ENCODE measurements around the gene IKZF5.

The IKZF5 gene

GRCh38 chr10:122993797-122994336 is 14.7 kb downstream of the IKZF5 start:
- no peak for TF ChIP-seq POU2F2 (IDR thresholded peaks at IDR 0.05; ENCODE audit: low read depth, low read length)
- TF ChIP-seq TAF1 (IDR thresholded peaks at IDR 0.05; ENCODE audit: low read depth, low read length), result no peak
- TF ChIP-seq POLR2A (IDR thresholded peaks at IDR 0.05; ENCODE audit: low read depth, low read length), result no peak
- TF ChIP-seq PAX5 (IDR thresholded peaks at IDR 0.05; ENCODE audit: insufficient read depth, low read length, severe bottlenecking), result no peak
- no peak for TF ChIP-seq SPI1 (IDR thresholded peaks at IDR 0.05; ENCODE audit: low read depth, low read length)
- TF ChIP-seq POLR2AphosphoS5 (IDR thresholded peaks at IDR 0.05; ENCODE audit: low read depth, low read length), result no peak
- DNase-seq (ENCODE audit: insufficient read length, low spot score) (no peak), FAIRE-seq (no peak)

DNA sequence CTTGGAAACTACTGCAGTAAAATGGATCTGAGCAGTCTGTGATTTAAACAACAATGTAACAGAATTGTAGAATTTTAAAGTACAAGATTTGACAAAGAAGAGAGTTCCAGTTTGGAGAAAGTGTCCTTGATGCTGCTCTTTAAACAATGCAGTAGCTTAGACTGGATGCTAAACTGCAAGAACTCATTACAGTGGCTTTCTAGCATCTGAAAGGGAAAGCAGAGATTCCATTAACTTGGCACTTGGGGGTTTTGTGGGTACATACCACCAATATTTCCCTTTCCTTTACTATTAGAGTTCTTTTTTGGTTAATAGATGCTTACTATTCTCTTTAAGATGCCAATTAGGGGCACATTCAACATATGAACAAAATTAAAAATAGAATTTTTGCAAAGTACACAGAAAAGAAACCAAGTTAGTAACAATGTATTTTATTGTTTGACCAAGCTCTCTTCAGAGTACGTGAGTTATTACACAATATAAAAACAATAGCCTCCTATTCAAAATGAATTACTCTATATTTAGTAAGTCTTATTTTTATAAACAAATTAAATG is 16.5 kb downstream of the IKZF5 start:
- no peak for DNase-seq (ENCODE audit: insufficient read length, low spot score)
- no peak for FAIRE-seq
- TF ChIP-seq TAF1 (IDR thresholded peaks at IDR 0.05; ENCODE audit: low read depth, low read length) (no peak), POLR2A (IDR thresholded peaks at IDR 0.05; ENCODE audit: low read depth, low read length) (no peak), POLR2AphosphoS5 (IDR thresholded peaks at IDR 0.05; ENCODE audit: low read depth, low read length) (no peak), POU2F2 (IDR thresholded peaks at IDR 0.05; ENCODE audit: low read depth, low read length) (no peak), SPI1 (IDR thresholded peaks at IDR 0.05; ENCODE audit: low read depth, low read length) (no peak), PAX5 (IDR thresholded peaks at IDR 0.05; ENCODE audit: insufficient read depth, low read length, severe bottlenecking) (no peak)

GRCh38 chr10:122990278-122990677 is 18.3 kb downstream of the IKZF5 start:
- no peak for DNase-seq (ENCODE audit: insufficient read length, low spot score)
- TF ChIP-seq TAF1 (IDR thresholded peaks at IDR 0.05; ENCODE audit: low read depth, low read length), result no peak
- no peak for TF ChIP-seq PAX5 (IDR thresholded peaks at IDR 0.05; ENCODE audit: insufficient read depth, low read length, severe bottlenecking)
- no peak for TF ChIP-seq SPI1 (IDR thresholded peaks at IDR 0.05; ENCODE audit: low read depth, low read length)
- TF ChIP-seq POLR2AphosphoS5 (IDR thresholded peaks at IDR 0.05; ENCODE audit: low read depth, low read length), result no peak
- no peak for TF ChIP-seq POU2F2 (IDR thresholded peaks at IDR 0.05; ENCODE audit: low read depth, low read length)
- no peak for TF ChIP-seq POLR2A (IDR thresholded peaks at IDR 0.05; ENCODE audit: low read depth, low read length)
- no peak for FAIRE-seq

DNA sequence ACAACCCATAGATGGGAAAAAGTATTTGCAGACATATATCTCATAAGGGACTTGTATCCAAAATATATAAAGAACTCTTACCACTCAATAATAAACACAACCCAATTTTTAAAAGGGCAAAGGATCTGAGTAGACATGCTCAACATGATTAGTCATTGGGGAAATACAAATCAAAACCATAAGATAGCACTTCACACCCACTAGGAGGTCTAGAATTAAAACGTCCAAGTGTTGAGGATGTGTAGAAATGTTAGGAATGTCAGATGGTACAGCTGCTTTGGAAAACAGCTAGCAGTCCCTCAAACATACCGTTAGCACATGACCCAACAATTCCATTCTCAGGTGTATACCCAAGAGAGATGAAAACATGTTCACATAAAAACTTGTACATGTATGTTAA is 20.1 kb downstream of the IKZF5 start:
- FAIRE-seq (no peak), DNase-seq (ENCODE audit: insufficient read length, low spot score) (no peak)
- TF ChIP-seq POLR2AphosphoS5 (IDR thresholded peaks at IDR 0.05; ENCODE audit: low read depth, low read length) (no peak), POLR2A (IDR thresholded peaks at IDR 0.05; ENCODE audit: low read depth, low read length) (no peak)

- no peak for DNase-seq (ENCODE audit: insufficient read length, low spot score)
- TF ChIP-seq POLR2AphosphoS5 (IDR thresholded peaks at IDR 0.05; ENCODE audit: low read depth, low read length), result no peak
- TF ChIP-seq PAX5 (IDR thresholded peaks at IDR 0.05; ENCODE audit: insufficient read depth, low read length, severe bottlenecking), result no peak
- no peak for TF ChIP-seq SPI1 (IDR thresholded peaks at IDR 0.05; ENCODE audit: low read depth, low read length)
- TF ChIP-seq TAF1 (IDR thresholded peaks at IDR 0.05; ENCODE audit: low read depth, low read length), result no peak
- no peak for TF ChIP-seq POLR2A (IDR thresholded peaks at IDR 0.05; ENCODE audit: low read depth, low read length)
- TF ChIP-seq POU2F2 (IDR thresholded peaks at IDR 0.05; ENCODE audit: low read depth, low read length), result no peak
- no peak for FAIRE-seq
These were observed 22.3 kb downstream of the IKZF5 start for GRCh38 chr10:122986335-122986734.

GRCh38 chr10:122984708-122985107 is 23.9 kb downstream of the IKZF5 start:
- DNase-seq (ENCODE audit: insufficient read length, low spot score), result no peak
- no peak for FAIRE-seq
- TF ChIP-seq POU2F2 (IDR thresholded peaks at IDR 0.05; ENCODE audit: low read depth, low read length) (no peak), TAF1 (IDR thresholded peaks at IDR 0.05; ENCODE audit: low read depth, low read length) (no peak), POLR2AphosphoS5 (IDR thresholded peaks at IDR 0.05; ENCODE audit: low read depth, low read length) (no peak), POLR2A (IDR thresholded peaks at IDR 0.05; ENCODE audit: low read depth, low read length) (no peak), SPI1 (IDR thresholded peaks at IDR 0.05; ENCODE audit: low read depth, low read length) (no peak), PAX5 (IDR thresholded peaks at IDR 0.05; ENCODE audit: insufficient read depth, low read length, severe bottlenecking) (no peak)

GRCh38 chr10:122983898-122984297 is 24.7 kb downstream of the IKZF5 start:
- FAIRE-seq, result no peak
- DNase-seq (ENCODE audit: insufficient read length, low spot score), result no peak
- no peak for TF ChIP-seq TAF1 (IDR thresholded peaks at IDR 0.05; ENCODE audit: low read depth, low read length)
- no peak for TF ChIP-seq PAX5 (IDR thresholded peaks at IDR 0.05; ENCODE audit: insufficient read depth, low read length, severe bottlenecking)
- no peak for TF ChIP-seq POU2F2 (IDR thresholded peaks at IDR 0.05; ENCODE audit: low read depth, low read length)
- TF ChIP-seq SPI1 (IDR thresholded peaks at IDR 0.05; ENCODE audit: low read depth, low read length), result no peak
- TF ChIP-seq POLR2A (IDR thresholded peaks at IDR 0.05; ENCODE audit: low read depth, low read length), result no peak
- no peak for TF ChIP-seq POLR2AphosphoS5 (IDR thresholded peaks at IDR 0.05; ENCODE audit: low read depth, low read length)

- FAIRE-seq, result peak; percentile 78
- no peak for DNase-seq (ENCODE audit: insufficient read length, low spot score)
- TF ChIP-seq POLR2AphosphoS5 (IDR thresholded peaks at IDR 0.05; ENCODE audit: low read depth, low read length), result no peak
- no peak for TF ChIP-seq POU2F2 (IDR thresholded peaks at IDR 0.05; ENCODE audit: low read depth, low read length)
- no peak for TF ChIP-seq TAF1 (IDR thresholded peaks at IDR 0.05; ENCODE audit: low read depth, low read length)
- no peak for TF ChIP-seq POLR2A (IDR thresholded peaks at IDR 0.05; ENCODE audit: low read depth, low read length)
- TF ChIP-seq SPI1 (IDR thresholded peaks at IDR 0.05; ENCODE audit: low read depth, low read length), result no peak
- no peak for TF ChIP-seq PAX5 (IDR thresholded peaks at IDR 0.05; ENCODE audit: insufficient read depth, low read length, severe bottlenecking)
These were observed 27.5 kb downstream of the IKZF5 start for GRCh38 chr10:122981066-122981464.

GRCh38 chr10:122980209-122981065 is 28.2 kb downstream of the IKZF5 start, which contains the start of gene PSTK:
Gene PSTK, plus strand, starts transcription at chr10:122980401. Its CDS starts 79 bp downstream, at chr10:122980480.
- peak; percentile 96 for FAIRE-seq
- TF ChIP-seq POLR2A (IDR thresholded peaks at IDR 0.05; ENCODE audit: low read depth, low read length), result peak; percentile 83
- TF ChIP-seq PAX5 (IDR thresholded peaks at IDR 0.05; ENCODE audit: insufficient read depth, low read length, severe bottlenecking), result no peak
- peak; percentile 88 for TF ChIP-seq POLR2AphosphoS5 (IDR thresholded peaks at IDR 0.05; ENCODE audit: low read depth, low read length)
- peak; percentile 70; the same call in 1 of the 2 replicates for TF ChIP-seq POU2F2 (IDR thresholded peaks at IDR 0.05; ENCODE audit: low read depth, low read length)
- peak; percentile 79 for TF ChIP-seq TAF1 (IDR thresholded peaks at IDR 0.05; ENCODE audit: low read depth, low read length)
- TF ChIP-seq SPI1 (IDR thresholded peaks at IDR 0.05; ENCODE audit: low read depth, low read length), result peak; percentile 56

More at GRCh38 chr10:122980209-122981065, 28.2 kb downstream of the IKZF5 start, which contains the start of gene PSTK:
- peak; percentile 91 for DNase-seq (ENCODE audit: insufficient read length, low spot score)

Measured in GM12891 (cell line).